NOMO-1 (cell line): ENCODE data around the gene COX19.

Source experiments
- DNase-seq, 2 experiments: peaks; one replicate each; lab custom pipeline; 2025; ENCODE audit not compliant: unreplicated experiment in 2 of 2; lab: John Stamatoyannopoulos, UW

The COX19 gene

GRCh38 chr7:974820-975681 is at the start of gene COX19:
Gene COX19, minus strand, starts transcription at chr7:975549. Its CDS starts 40 bp downstream, at chr7:975509.
- DNase-seq = peak; percentile 65 to 83

GRCh38 chr7:1024331-1024841 is 49.0 kb upstream of the COX19 start:
- DNase-seq = peak; percentile 58 to 61

GRCh38 chr7:1022801-1023465 is 47.6 kb upstream of the COX19 start:
- DNase-seq = no peak

- DNase-seq = no peak
Measured at GRCh38 chr7:1022356-1022755, 47.0 kb upstream of the COX19 start.

- DNase-seq = no peak
Measured at GRCh38 chr7:1021931-1022330, 46.6 kb upstream of the COX19 start.

- no peak for DNase-seq
Measured at GRCh38 chr7:1021366-1021765, 46.0 kb upstream of the COX19 start.

GRCh38 chr7:1020849-1021251 is 45.5 kb upstream of the COX19 start:
- DNase-seq = no peak

- DNase-seq = no peak
Measured at GRCh38 chr7:1019789-1020610, 44.7 kb upstream of the COX19 start.

- DNase-seq = no peak
Measured at GRCh38 chr7:1019255-1019785, 44.0 kb upstream of the COX19 start.

- DNase-seq = no peak
Measured at GRCh38 chr7:1018334-1018695, 43.0 kb upstream of the COX19 start.

GRCh38 chr7:1017586-1018333 is 42.4 kb upstream of the COX19 start:
- DNase-seq = no peak

GRCh38 chr7:1016577-1017531 is 41.5 kb upstream of the COX19 start:
- no peak for DNase-seq

GRCh38 chr7:1015196-1016121 is 40.1 kb upstream of the COX19 start:
- DNase-seq = no peak

- no peak for DNase-seq
Measured at GRCh38 chr7:1014681-1015080, 39.3 kb upstream of the COX19 start.

- no peak for DNase-seq
Measured at GRCh38 chr7:1013581-1013980, 38.2 kb upstream of the COX19 start.

GRCh38 chr7:1012716-1013095 is 37.4 kb upstream of the COX19 start:
- DNase-seq = no peak

GRCh38 chr7:1012004-1012715 is 36.8 kb upstream of the COX19 start:
- no peak for DNase-seq
